ENCODE data around the gene HNF1A. TPM values are rescaled to one million over a fixed set of nuclear protein-coding genes. Genes with fewer than 3 reads are reported as not detected.

The HNF1A gene
- total and polyA plus RNA-seq, 2 donors (not counting 3 experiments of a cell fraction or from before 2014, with no cell fraction given): not detected

DNA sequence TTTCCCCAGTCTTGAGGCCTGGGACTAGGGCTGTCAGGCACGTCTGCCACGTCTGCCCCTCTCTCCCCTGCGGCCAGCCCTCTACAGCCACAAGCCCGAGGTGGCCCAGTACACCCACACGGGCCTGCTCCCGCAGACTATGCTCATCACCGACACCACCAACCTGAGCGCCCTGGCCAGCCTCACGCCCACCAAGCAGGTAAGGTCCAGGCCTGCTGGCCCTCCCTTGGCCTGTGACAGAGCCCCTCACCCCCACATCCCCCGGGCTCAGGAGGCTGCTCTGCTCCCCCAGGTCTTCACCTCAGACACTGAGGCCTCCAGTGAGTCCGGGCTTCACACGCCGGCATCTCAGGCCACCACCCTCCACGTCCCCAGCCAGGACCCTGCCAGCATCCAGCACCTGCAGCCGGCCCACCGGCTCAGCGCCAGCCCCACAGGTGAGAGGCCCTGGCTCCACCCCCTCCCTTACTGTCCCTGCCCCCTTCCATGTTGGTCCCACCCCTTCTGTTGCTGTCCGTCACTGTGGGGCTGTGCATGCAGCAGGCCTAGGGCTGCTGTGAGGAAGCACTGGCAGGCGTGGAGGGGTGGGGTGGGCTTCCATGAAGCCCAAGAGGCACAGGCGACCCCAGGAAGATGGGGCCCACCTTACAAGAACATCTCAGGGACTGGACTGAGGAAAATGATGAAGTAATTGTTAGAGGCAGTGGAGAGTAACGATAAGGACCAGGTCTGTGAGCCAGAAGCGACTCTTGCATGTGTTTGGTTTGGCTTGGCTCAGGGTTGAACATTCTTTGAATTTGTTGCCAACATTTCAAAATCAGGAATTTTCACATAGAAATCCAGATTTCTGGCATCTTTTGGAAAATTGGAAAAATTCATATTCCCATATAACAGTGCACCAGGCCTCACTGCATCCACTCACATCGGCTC is 21.1 kb downstream of the HNF1A start:
- H3K4me1 ChIP-seq (ENCODE audit: control insufficient read depth, extremely low read depth, insufficient read depth, low read length): no peaks in the 10 kb centered on the region
- H3K79me2 ChIP-seq (ENCODE audit: control insufficient read depth, insufficient read depth, low read length): no peaks in the 10 kb centered on the region
- H3K27me3 ChIP-seq (ENCODE audit: control insufficient read depth in 2 of 2, insufficient read depth in 2 of 2, low read length in 2 of 2): no peaks in the 10 kb centered on the region
- H4K20me1 ChIP-seq (replicated peaks; ENCODE audit: control insufficient read depth, extremely low read depth, insufficient read depth, low read length): no peaks in the 10 kb centered on the region
- ChIA-PET POLR2A (no interaction called here), CTCF (no interaction called here)
- no peak for DNase-seq (ENCODE audit: low read depth, low spot score)
- H3K9me1 ChIP-seq (replicated peaks; ENCODE audit: control insufficient read depth, extremely low read depth, insufficient read depth, low read length): no peaks in the 10 kb centered on the region
- dilution Hi-C loops (cut with MboI; ENCODE audit: extremely low pct_ligation_motif_present, low sequenced_read_pairs): no loop called here
- H3K36me3 ChIP-seq (ENCODE audit: control insufficient read depth in 2 of 2, extremely low read depth in 1 of 2, insufficient read depth in 2 of 2, low read length in 2 of 2): peaks cover 3 to 11% of the 10 kb centered on the region in 2 experiments
- H3K4me3 ChIP-seq (replicated peaks in 1 of 3; ENCODE audit: insufficient read depth in 1 of 3, low read depth in 1 of 3, low read length in 3 of 3): no peak overlapping the region
- H3K9me3 ChIP-seq (replicated peaks; ENCODE audit: control insufficient read depth, insufficient read depth, low read length): no peaks in the 10 kb centered on the region
- no peak overlapping the region for H3K27ac ChIP-seq (ENCODE audit: insufficient read depth, low read depth, low read length)
- no peak overlapping the region for H3K4me2 ChIP-seq (ENCODE audit: insufficient read depth, low read length)
- intact Hi-C loops (cut with micrococcal nuclease): no loop called here
- TF ChIP-seq POLR2AphosphoS5 (IDR thresholded peaks at IDR 0.05; ENCODE audit: insufficient read depth, low read depth, low read length) (no peak), POLR2A (IDR thresholded peaks at IDR 0.05; ENCODE audit: low read depth, low read length) (no peak)
- no peak overlapping the region for H3K9ac ChIP-seq (replicated peaks; ENCODE audit: extremely low read depth, insufficient read depth, low read length)
- H2AFZ ChIP-seq (ENCODE audit: low read depth, low read length): no peak overlapping the region
- FAIRE-seq: no peak
- no TSS peak for BruUV-seq (replicated peaks)

GRCh38 chr12:121000530-121000929 is 22.2 kb downstream of the HNF1A start:
- Histone ChIP-seq H3K9me1 (replicated peaks; ENCODE audit: control insufficient read depth, extremely low read depth, insufficient read depth, low read length) (no peaks in the 10 kb centered on the region), H3K4me2 (ENCODE audit: insufficient read depth, low read length) (no peak overlapping the region), H3K79me2 (ENCODE audit: control insufficient read depth, insufficient read depth, low read length) (no peaks in the 10 kb centered on the region), H3K27me3 (ENCODE audit: control insufficient read depth in 2 of 2, insufficient read depth in 2 of 2, low read length in 2 of 2) (no peaks in the 10 kb centered on the region), H3K36me3 (ENCODE audit: control insufficient read depth in 2 of 2, extremely low read depth in 1 of 2, insufficient read depth in 2 of 2, low read length in 2 of 2) (peaks cover 3 to 15% of the 10 kb centered on the region in 2 experiments), H3K9me3 (replicated peaks; ENCODE audit: control insufficient read depth, insufficient read depth, low read length) (no peaks in the 10 kb centered on the region), H3K9ac (replicated peaks; ENCODE audit: extremely low read depth, insufficient read depth, low read length) (no peak overlapping the region), H4K20me1 (replicated peaks; ENCODE audit: control insufficient read depth, extremely low read depth, insufficient read depth, low read length) (no peaks in the 10 kb centered on the region), H3K27ac (ENCODE audit: insufficient read depth, low read depth, low read length) (no peak overlapping the region), H3K4me3 (replicated peaks in 1 of 3; ENCODE audit: insufficient read depth in 1 of 3, low read depth in 1 of 3, low read length in 3 of 3) (no peak overlapping the region), H2AFZ (ENCODE audit: low read depth, low read length) (no peak overlapping the region), H3K4me1 (ENCODE audit: control insufficient read depth, extremely low read depth, insufficient read depth, low read length) (no peaks in the 10 kb centered on the region)
- TF ChIP-seq JUN (IDR thresholded peaks at IDR 0.05; ENCODE audit: borderline replicate concordance, insufficient read depth, insufficient read length, low read depth) (no peak), POLR2AphosphoS5 (IDR thresholded peaks at IDR 0.05; ENCODE audit: insufficient read depth, low read depth, low read length) (no peak), FOS (IDR thresholded peaks at IDR 0.05; ENCODE audit: borderline replicate concordance, insufficient read depth, low read length) (no peak), EZH2 (IDR thresholded peaks at IDR 0.05; ENCODE audit: borderline replicate concordance, low read depth, low read length, severe bottlenecking) (no peak)
- POLR2A ChIA-PET: no interaction called here
- CTCF ChIA-PET: interaction anchor here (1.2 kb wide), 1 partner anchor 59 kb away, joined by 5 read pairs; no protein-coding TSS in a partner anchor
- FAIRE-seq (no peak), DNase-seq (ENCODE audit: low read depth, low spot score) (no peak)
- no TSS peak for BruUV-seq (replicated peaks)
- dilution Hi-C loops (cut with MboI; ENCODE audit: extremely low pct_ligation_motif_present, low sequenced_read_pairs): no loop called here
- intact Hi-C loops (cut with micrococcal nuclease): no loop called here

All from endothelial cell of umbilical vein (primary cell).